K562 (cell line): ENCODE data around the gene RNF26. TPM values are rescaled to one million over a fixed set of nuclear protein-coding genes. Genes with fewer than 3 reads are reported as not detected.
A peak's percentile ranks its signal among the peaks of the same experiment; 100 is the strongest.

Experiments
- ATAC-seq: fragments of 200-7000 bp; cut with Tn5 transposase; 3 replicates; pipeline ENCODE4 v1.9.1; 2020; ENCODE audit warnings: moderate library complexity
- BruUV-seq: library from RNA; stranded (reverse); fragments of 400-500 nt; replicated peaks from 2 replicates; lab custom pipeline; 2021; lab: Mats Ljungman, UMichigan
- CTCF ChIA-PET: fragments of 300-600 bp; formaldehyde crosslinking; extraction: SDS; loops from one replicate; lab custom pipeline; 2021; ENCODE audit warnings: low intra/inter-chr PET ratio; lab: Yijun Ruan, JAX
- POLR2A ChIA-PET: fragments of 300-600, 350-650 bp; sonication (Branson Sonifier 250); formaldehyde crosslinking; extraction: SDS; loops from one replicate; lab custom pipeline; 2021; ENCODE audit warnings: antibody characterized with exemption, inconsistent platforms; lab: Yijun Ruan, JAX
- DNase-seq, 4 experiments: peaks; one replicate each; pipeline versions ENCODE4 v3.0.0 to v3.0.0-alpha.2; 2011 to 2018; ENCODE audit warnings: low spot score in 3 of 4, mixed read lengths in 3 of 4; ENCODE audit errors: extremely low read depth in 1 of 4
- FAIRE-seq: peaks from 2 replicates; lab custom pipeline; 2011; peaks lifted over from hg19 to GRCh38; lab: Jason Lieb, UNC
- H2AFZ ChIP-seq: 2 replicates; pipeline ENCODE4 v1.6.0; 2011; ENCODE audit warnings: low read depth, low read length, control low read depth, inconsistent platforms
- H3K27ac ChIP-seq: fragments of 200-600 bp; 3 replicates; pipeline ENCODE4 v1.8.0; 2011; ENCODE audit warnings: low read depth, mild to moderate bottlenecking, control low read depth, inconsistent platforms, low read length, moderate library complexity, mixed read lengths; ENCODE audit errors: extremely low read depth
- H3K27me3 ChIP-seq, 2 experiments: fragments of 300-600 bp in 1 of 2; 2 replicates in 1 of 2; 3 replicates in 1 of 2; pipeline versions ENCODE4 v1.6.0 to v1.8.0; 2011; ENCODE audit warnings: inconsistent platforms in 2 of 2, low read length in 2 of 2, mild to moderate bottlenecking in 1 of 2, mixed read lengths in 1 of 2, moderate library complexity in 1 of 2; ENCODE audit not compliant: control insufficient read depth in 2 of 2, insufficient read depth in 2 of 2
- H3K36me3 ChIP-seq: fragments of 300-600 bp; 3 replicates; pipeline ENCODE4 v1.8.0; 2011; ENCODE audit warnings: mild to moderate bottlenecking, low read length, inconsistent platforms; ENCODE audit not compliant: control insufficient read depth, insufficient read depth
- H3K4me1 ChIP-seq, 2 experiments: fragments of 200-600 bp in 1 of 2; replicated peaks in 1 of 2; 2 replicates in 1 of 2; 3 replicates in 1 of 2; pipeline versions ENCODE4 v1.5.1 to v1.8.0; 2011; ENCODE audit warnings: inconsistent platforms in 2 of 2, low read length in 2 of 2, mild to moderate bottlenecking in 1 of 2, mixed read lengths in 1 of 2, moderate library complexity in 1 of 2; ENCODE audit not compliant: control insufficient read depth in 2 of 2, insufficient read depth in 2 of 2
- H3K4me2 ChIP-seq: 2 replicates; pipeline ENCODE4 v1.6.1; 2011; ENCODE audit warnings: low read length, control low read depth, inconsistent platforms, mixed read lengths; ENCODE audit not compliant: insufficient read depth
- H3K4me3 ChIP-seq: fragments of 200-600 bp; sonication (generic), shearing (Covaris generic); 2 replicates; pipeline ENCODE4 v1.5.1; 2016; ENCODE audit warnings: control low read depth, inconsistent platforms
- H3K79me2 ChIP-seq: fragments of 200-600 bp; 3 replicates; pipeline ENCODE4 v1.8.0; 2011; ENCODE audit warnings: low read length, inconsistent platforms; ENCODE audit not compliant: control insufficient read depth, insufficient read depth
- H3K9ac ChIP-seq, 2 experiments: 2 replicates each; pipeline versions ENCODE4 v1.6.0 to v1.6.1; 2011; ENCODE audit warnings: low read depth in 2 of 2, low read length in 2 of 2, control low read depth in 1 of 2, inconsistent platforms in 1 of 2, mild to moderate bottlenecking in 1 of 2, mixed read lengths in 1 of 2; ENCODE audit not compliant: insufficient read depth in 1 of 2
- H3K9me1 ChIP-seq: one replicate; pipeline ENCODE4 v1.6.0; 2011; ENCODE audit warnings: inconsistent platforms, mild to moderate bottlenecking, low read length, moderate library complexity; ENCODE audit not compliant: control insufficient read depth, insufficient read depth
- H3K9me3 ChIP-seq: replicated peaks from 2 replicates; pipeline ENCODE4 v1.5.1; 2011; ENCODE audit warnings: low read depth, low read length, inconsistent platforms; ENCODE audit not compliant: control insufficient read depth, insufficient read depth
- H4K20me1 ChIP-seq: replicated peaks from 2 replicates; pipeline ENCODE4 v1.6.1; 2011; ENCODE audit warnings: low read length, inconsistent platforms, mixed read lengths; ENCODE audit not compliant: control insufficient read depth, insufficient read depth
- EGR1 ChIP-seq: fragments of 450-650 bp; conservative IDR thresholded peaks from 2 replicates; pipeline ENCODE4 v1.6.1; 2017; ENCODE audit warnings: mild to moderate bottlenecking
- RBM17 ChIP-seq: fragments of 200-400 bp; formaldehyde crosslinking; IDR thresholded peaks from 2 replicates; pipeline ENCODE4 v1.6.1; 2017; ENCODE audit warnings: low read depth, mild to moderate bottlenecking, low read length, borderline replicate concordance
- SMAD3 ChIP-seq: fragments of 450-650 bp; formaldehyde crosslinking; conservative IDR thresholded peaks from 2 replicates; pipeline ENCODE4 v1.4.0; 2020; ENCODE audit warnings: mild to moderate bottlenecking
- ZNF445 ChIP-seq: fragments of 250-450 bp; sonication (Bioruptor Pico); IDR thresholded peaks from 2 replicates; pipeline ENCODE4 v1.4.0; 2020; ENCODE audit warnings: low read depth, mild to moderate bottlenecking, moderate library complexity
- WGBS: fragments of 100-300 bp; shearing (Covaris generic); methylation state at CpG from one replicate; pipeline ENCODE4 v1.1.6; 2016; ENCODE audit warnings: low coverage, mixed read lengths; ENCODE audit not compliant: insufficient coverage; ENCODE audit errors: missing lambda C conversion rate; 5-methylcytosine and 5-hydroxymethylcytosine counted together
- in situ Hi-C: fragments of 300-500 bp; cut with MboI; formaldehyde crosslinking; loops from 4 replicates; pipeline ENCODE4 v1.15.0; 2018; ENCODE audit warnings: inconsistent platforms, mixed read lengths
- intact Hi-C: fragments of 100-400 bp; cut with micrococcal nuclease; formaldehyde crosslinking; loops from 2 replicates; pipeline ENCODE4 v1.14.2; 2022
- polyA plus RNA-seq, 8 experiments: library from polyadenylated mRNA; depleted of rRNA in 4 of 8; stranded (reverse) in 5 of 8; unstranded in 3 of 8; fragments of >200 nt; fragmentation: Nextera tagmentation in 2 of 8; fragmentation: Illumina TruSeq in 1 of 8; extraction: Ambion mirVana in 2 of 8; extraction: Trizol in 1 of 8; gene quantifications; 2 replicates each; pipeline versions ENCODE4 v1.2.1 to v1.2.3, GENCODE V29; 2011 to 2014; ENCODE audit warnings: inconsistent platforms in 1 of 8, missing spikeins in 1 of 8
- total RNA-seq, 7 experiments: library from RNA; depleted of rRNA in 6 of 7; stranded (reverse); fragments of >200 nt in 6 of 7; fragmentation: Illumina TruSeq in 2 of 7; extraction: Trizol in 2 of 7; gene quantifications; 2 replicates each; pipeline versions ENCODE4 v1.2.1 to v1.2.3, GENCODE V29; 2011 to 2021; ENCODE audit warnings: low replicate concordance in 1 of 7
- TF ChIP-seq, protein P1 (sequence below), 3 experiments: IDR thresholded peaks in 2 of 3; conservative IDR thresholded peaks in 1 of 3; 2 replicates each; pipeline ENCODE4 v1.5.1; 2011 to 2012; ENCODE audit warnings: low read length in 3 of 3, mild to moderate bottlenecking in 3 of 3, control low read depth in 2 of 3, improper control_type of control experiment in 1 of 3, inconsistent platforms in 1 of 3, low read depth in 1 of 3, mixed read lengths in 1 of 3, moderate library complexity in 1 of 3; ENCODE audit not compliant: insufficient read depth in 2 of 3

The RNF26 gene
- total and polyA plus RNA-seq, 9 of the 15 experiments (the other 6 are each of a cell fraction or from before 2014, with no cell fraction given), result 5.3 to 53.6 (median 12.7) TPM

DNA sequence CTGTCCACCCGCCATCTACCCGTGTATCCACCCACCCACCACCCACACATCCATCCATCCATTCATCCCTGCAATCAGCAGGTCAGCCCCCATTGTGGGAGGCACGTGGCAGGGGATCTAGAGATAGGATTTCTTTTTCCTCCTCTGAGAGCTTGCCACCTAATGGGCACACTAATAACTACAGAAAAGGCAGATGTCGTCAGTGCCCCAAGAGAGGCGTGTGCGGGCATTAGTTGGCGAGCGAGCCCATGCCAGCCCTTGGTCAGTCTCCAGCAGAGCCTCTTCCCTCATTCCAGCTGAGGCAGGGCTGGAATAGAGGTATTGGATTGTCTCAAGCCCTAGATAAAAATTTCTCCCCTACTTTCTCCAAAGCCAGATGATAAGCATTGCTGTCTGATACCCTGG, 37.5 kb downstream of the RNF26 start:
- Histone ChIP-seq H3K36me3 (peaks cover 24% of the 10 kb centered on the region; the same call in 1 of the 3 replicates), H3K9me1 (no peaks in the 10 kb centered on the region), H3K9me3 (no peaks in the 10 kb centered on the region), H3K79me2 (peaks cover 3% of the 10 kb centered on the region; the same call in 1 of the 3 replicates), H2AFZ (no peak overlapping the region), H3K4me3 (no peak overlapping the region), H3K4me2 (no peak overlapping the region), H3K27ac (no peak overlapping the region), H4K20me1 (peaks cover 5% of the 10 kb centered on the region; the same call in 1 of the 2 replicates), H3K27me3 (no peaks in the 10 kb centered on the region), H3K4me1 (peaks cover 63 to 74% of the 10 kb centered on the region in 2 experiments), H3K9ac (no peak overlapping the region)
- TF ChIP-seq RBM17 (no peak), SMAD3 (no peak), ZNF445 (no peak), EGR1 (peak; percentile 71)
- TF ChIP-seq, protein P1, sequence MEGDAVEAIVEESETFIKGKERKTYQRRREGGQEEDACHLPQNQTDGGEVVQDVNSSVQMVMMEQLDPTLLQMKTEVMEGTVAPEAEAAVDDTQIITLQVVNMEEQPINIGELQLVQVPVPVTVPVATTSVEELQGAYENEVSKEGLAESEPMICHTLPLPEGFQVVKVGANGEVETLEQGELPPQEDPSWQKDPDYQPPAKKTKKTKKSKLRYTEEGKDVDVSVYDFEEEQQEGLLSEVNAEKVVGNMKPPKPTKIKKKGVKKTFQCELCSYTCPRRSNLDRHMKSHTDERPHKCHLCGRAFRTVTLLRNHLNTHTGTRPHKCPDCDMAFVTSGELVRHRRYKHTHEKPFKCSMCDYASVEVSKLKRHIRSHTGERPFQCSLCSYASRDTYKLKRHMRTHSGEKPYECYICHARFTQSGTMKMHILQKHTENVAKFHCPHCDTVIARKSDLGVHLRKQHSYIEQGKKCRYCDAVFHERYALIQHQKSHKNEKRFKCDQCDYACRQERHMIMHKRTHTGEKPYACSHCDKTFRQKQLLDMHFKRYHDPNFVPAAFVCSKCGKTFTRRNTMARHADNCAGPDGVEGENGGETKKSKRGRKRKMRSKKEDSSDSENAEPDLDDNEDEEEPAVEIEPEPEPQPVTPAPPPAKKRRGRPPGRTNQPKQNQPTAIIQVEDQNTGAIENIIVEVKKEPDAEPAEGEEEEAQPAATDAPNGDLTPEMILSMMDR (IDR thresholded peaks at IDR 0.05 in 2 of 3, conservative IDR thresholded peaks at IDR 0.05 in 1 of 3; ENCODE audit: insufficient read depth in 2 of 3, low read depth in 1 of 3, low read length in 3 of 3), result peak in 1 of 3 experiments; percentile 6; a peak in 1 of 6 replicates
- FAIRE-seq, result no peak
- in situ Hi-C loops (no loop called here), intact Hi-C loops (loop anchor here (5.0 kb wide), 1 partner anchor 34 kb away; no protein-coding TSS in a partner anchor)
- ChIA-PET POLR2A (interaction anchor here (0.6 kb wide), 1 partner anchor 13 kb away, joined by 3 read pairs; no protein-coding TSS in a partner anchor), CTCF (interaction anchor here (5.9 kb wide), 1 partner anchor 16 kb away, joined by 41 read pairs; no protein-coding TSS in a partner anchor)
- WGBS, result 76% methylated on average over 8 of the region's 8 CpGs
- no TSS peak for BruUV-seq
- ATAC-seq, result no peak
- DNase-seq, result no peak
